Right lung (tissue), 10 donors: ENCODE data around the gene DUSP6. TPM values are rescaled to one million over a fixed set of nuclear protein-coding genes. Genes with fewer than 3 reads are reported as not detected.

Experiments
- DNase-seq, 2 donors: peaks; one replicate each; pipeline ENCODE4 v3.0.0-alpha.2; 2013
- long read RNA-seq, 8 donors: transcript quantifications; one replicate each; lab custom pipeline, GENCODE V29; 2026
- polyA plus RNA-seq, 5 donors: library from polyadenylated mRNA; unstranded; fragments of 120-200 nt; gene quantifications; one replicate each; pipeline versions ENCODE4 v1.2.1 to v1.2.3, GENCODE V29; 2013; ENCODE audit warnings: inconsistent platforms in 1 of 5, low replicate concordance in 1 of 5; ENCODE audit not compliant: insufficient read length in 5 of 5, insufficient read depth in 1 of 5

DUSP6 gene
- 100 to 1,000 TPM; 185 to 257 (median 233) TPM for polyA plus RNA-seq
- long read RNA-seq, donor 1, full-length matches to known transcripts = 104 of 112 reads
- long read RNA-seq, donor 1, partial matches to known transcripts = 8 of 112 reads
- long read RNA-seq, donor 1, other reads (novel, unspliced or antisense) = 0 of 112 reads
- long read RNA-seq, donor 2, full-length matches to known transcripts = 65 of 73 reads
- long read RNA-seq, donor 2, partial matches to known transcripts = 8 of 73 reads
- long read RNA-seq, donor 2, other reads (novel, unspliced or antisense) = 0 of 73 reads
- long read RNA-seq, donor 3, full-length matches to known transcripts = 53 of 59 reads
- long read RNA-seq, donor 3, partial matches to known transcripts = 6 of 59 reads
- long read RNA-seq, donor 3, other reads (novel, unspliced or antisense) = 0 of 59 reads
- long read RNA-seq, donor 4, full-length matches to known transcripts = 80 of 86 reads
- long read RNA-seq, donor 4, partial matches to known transcripts = 6 of 86 reads
- long read RNA-seq, donor 4, other reads (novel, unspliced or antisense) = 0 of 86 reads
- long read RNA-seq, donor 5, full-length matches to known transcripts = 73 of 124 reads
- long read RNA-seq, donor 5, partial matches to known transcripts = 51 of 124 reads
- long read RNA-seq, donor 5, other reads (novel, unspliced or antisense) = 0 of 124 reads
- long read RNA-seq, donor 6, full-length matches to known transcripts = 131 of 160 reads
- long read RNA-seq, donor 6, partial matches to known transcripts = 29 of 160 reads
- long read RNA-seq, donor 6, other reads (novel, unspliced or antisense) = 0 of 160 reads
- long read RNA-seq, donor 7, full-length matches to known transcripts = 90 of 95 reads
- long read RNA-seq, donor 7, partial matches to known transcripts = 5 of 95 reads
- long read RNA-seq, donor 7, other reads (novel, unspliced or antisense) = 0 of 95 reads
- long read RNA-seq, donor 8, full-length matches to known transcripts = 44 of 56 reads
- long read RNA-seq, donor 8, partial matches to known transcripts = 12 of 56 reads
- long read RNA-seq, donor 8, other reads (novel, unspliced or antisense) = 0 of 56 reads

DNA sequence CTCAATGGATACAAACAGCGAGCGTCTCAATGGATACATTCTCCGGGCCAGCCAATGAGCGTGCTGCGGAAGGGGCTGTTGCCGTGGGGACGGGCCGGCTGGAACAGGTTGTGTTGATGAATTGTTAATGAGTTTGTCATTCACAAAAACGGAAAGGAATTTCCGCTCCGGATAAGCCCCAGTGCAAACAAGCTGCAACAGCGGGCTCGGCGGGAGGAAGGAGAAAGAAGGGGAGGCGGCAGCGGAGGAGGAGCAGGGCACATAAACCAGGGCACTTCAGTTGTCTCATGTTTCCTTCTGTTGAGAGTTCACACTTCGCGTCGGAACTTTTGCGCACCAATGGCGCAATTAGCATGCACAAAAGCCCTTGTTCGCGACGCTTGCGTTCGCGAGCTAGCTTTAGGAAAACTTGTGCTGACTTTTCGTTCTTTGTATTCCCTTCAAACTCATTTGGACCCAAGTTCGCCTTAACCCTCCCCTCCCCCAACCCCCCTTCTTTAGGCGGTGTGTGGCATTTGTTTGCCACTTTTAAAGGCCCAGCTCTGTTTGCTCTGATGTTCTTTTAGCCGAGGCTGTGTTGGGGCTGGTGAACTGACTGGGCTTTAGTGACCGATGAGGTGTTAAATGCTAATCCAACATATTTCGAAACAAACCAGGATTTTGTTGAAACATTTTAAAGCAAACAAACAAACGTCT lies at the start of gene DUSP6:
TSS of gene DUSP6 (minus strand) at position 10 of the 696 bp plus-strand sequence. CDS start 462 bp downstream, outside the sequence.
- peak; percentile 97 to 98 for DNase-seq

DNA sequence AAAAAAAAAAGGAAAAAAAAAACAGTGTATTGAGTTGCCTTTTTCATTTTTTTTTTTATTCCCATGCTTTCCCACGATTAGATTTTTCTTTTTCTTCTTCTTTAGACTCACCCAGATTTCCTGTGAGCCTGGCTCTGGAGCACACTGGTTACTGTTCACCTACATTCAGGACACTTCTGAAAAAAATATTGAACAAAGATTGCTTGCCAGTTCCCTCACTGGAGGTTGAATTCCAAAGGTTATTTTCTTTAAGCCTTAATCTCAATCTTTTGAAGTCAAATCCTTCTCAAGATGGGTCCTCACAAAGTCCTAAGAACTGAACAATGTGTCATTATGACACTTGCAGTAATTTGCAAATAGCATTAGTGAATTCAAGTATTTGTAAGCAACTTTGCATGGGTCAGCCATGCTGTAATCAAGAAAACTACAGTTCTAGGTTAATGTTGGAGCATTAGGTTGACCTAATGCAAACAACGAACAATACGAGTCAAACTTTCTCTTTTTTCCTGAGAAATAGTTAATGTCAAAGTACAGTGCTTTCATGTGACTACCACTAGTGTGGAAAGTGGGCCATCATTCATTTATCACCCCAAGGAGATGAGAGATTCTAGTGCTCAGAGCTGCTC lies 49.2 kb upstream of the DUSP6 start:
- no peak for DNase-seq

DNA sequence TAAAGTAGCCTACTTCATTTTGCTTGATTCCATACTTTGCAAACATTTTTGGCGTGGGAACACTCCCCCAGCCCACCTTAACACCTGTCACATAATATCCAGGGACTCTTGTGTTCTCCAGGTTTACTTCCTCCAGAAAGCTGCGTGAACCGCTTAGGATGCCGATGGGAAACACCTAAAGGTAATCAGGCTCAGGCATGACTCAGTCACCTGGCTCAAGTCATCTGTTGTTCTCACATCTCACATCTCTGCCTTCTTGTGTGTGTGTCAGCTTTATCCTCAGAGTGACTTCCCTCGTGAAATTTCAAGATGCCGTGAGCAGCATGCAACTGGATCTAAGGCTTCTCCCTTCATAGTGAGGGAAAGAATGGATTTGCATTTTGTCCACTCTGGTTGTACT lies 48.1 kb upstream of the DUSP6 start:
- no peak for DNase-seq

GRCh38 chr12:89395712-89396111 lies 43.4 kb upstream of the DUSP6 start:
- no peak for DNase-seq

DNA sequence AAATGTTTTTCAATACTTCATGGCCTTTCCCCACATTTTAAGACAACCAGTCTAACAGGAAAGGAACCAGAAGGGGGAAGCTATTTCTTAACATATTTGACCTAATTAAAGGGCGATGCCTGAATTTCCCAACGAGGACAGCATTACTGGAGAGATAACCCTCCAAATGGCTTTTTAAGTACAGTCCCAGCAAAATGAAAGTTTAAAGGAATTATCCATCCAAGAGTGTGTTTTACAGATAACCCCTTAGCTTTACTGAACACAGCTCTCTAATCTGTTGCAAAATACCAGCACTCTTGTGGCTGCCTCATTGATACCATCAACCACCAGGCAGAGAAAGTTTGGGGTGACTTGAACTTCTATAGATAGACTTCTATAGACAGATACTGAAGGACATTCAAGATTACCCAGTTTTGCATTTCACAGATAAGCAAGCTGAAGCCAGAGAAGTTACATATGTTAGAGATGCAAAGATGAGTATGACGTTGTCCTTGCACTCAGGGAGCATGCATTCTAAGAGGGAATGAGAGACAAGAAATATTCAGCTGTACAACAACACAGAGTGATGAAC lies 41.3 kb upstream of the DUSP6 start:
- DNase-seq = peak; percentile 76 to 84

- DNase-seq = no peak
Observed at GRCh38 chr12:89392391-89392790, 40.1 kb upstream of the DUSP6 start.

DNA sequence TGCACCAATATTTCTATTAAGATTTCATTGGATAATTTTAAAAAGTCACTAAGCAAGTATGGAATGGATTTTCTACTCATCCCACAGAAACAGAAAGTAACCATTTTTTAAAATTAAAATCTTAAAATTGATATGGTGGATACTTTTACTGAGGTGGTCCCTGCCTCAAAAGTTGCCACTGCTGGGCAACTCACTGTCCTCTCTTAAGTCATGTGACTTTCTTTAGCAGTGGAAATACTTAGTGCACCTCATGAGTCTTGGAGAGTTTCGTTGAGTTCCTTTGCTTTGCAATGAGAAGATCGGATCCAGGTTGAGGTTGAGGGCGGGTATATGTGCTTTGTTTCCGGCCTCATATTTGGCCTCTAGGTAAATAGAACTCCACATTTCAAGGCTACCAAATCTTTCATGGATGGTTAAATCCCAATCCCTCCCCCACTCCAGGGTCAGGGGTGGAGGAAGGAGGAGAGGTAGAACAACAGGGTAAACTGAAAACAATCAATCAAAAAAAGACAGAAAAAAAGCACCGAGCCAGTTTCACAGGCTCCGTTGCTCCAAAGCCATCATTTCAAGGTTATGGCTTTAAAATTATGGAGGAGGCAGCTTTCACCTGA lies 39.5 kb upstream of the DUSP6 start:
- DNase-seq = no peak

- no peak for DNase-seq
Observed at GRCh38 chr12:89390802-89391673, 38.7 kb upstream of the DUSP6 start.

DNA sequence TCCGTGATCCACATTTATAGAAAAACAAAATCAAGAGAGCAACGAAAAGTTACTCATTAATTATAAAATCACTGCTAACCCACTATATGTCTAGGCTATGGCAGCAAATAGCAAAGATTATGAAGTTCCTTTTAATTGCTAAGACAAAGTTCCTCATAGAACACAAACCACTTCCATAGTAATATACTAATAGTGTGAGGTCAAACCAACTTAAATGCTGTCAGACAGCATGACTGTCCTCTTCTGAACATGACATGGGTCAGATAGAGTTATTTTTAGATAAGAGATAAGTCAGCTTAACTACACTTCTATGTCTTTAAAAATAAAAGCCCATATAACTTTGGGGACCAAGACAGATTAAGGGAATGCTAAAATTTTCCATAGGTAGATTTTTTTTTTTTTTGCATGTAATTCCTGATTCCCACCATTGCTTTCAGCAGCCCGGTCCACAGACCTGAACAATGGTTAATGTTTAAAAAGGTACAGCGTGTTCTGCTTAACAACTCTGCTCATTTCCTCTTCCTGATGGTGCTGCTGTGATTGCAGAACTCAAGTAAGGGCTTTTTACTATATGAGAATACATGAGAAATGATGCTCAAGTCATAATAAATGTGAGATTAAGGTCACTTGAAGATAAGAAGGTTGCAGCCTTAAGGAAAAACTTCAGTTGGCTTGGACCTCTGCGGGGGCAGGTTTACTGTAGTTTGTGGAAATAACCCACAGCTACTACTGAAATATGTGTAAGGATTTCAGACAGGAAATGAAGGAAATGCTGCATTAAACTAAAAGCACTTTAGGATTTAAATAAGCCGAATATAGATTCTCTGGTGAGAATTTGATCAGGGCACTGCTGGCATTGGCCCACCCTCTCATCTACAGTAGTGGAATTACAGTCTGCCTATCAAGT lies 37.7 kb upstream of the DUSP6 start:
- DNase-seq = no peak

GRCh38 chr12:89386138-89386537 lies 33.8 kb upstream of the DUSP6 start:
- no peak for DNase-seq

DNA sequence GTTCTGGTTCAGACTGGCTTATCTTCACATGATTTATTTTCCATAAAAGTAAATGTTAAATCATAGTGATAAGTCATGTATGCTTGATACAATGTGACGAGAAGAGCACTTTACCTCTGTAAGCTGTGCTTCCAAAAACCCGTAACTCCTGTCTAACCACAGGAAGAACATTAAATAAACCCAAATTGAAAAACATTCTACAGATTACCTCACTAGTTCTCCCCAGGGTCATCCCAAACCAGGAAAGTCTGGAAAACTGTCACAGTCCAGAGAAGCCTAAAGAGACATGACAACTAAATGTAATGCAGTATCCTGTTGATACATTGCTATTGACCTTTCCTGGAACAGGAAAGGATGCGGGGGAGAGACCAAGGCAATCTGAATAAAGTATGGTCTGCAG lies 32.5 kb upstream of the DUSP6 start:
- DNase-seq = no peak

DNA sequence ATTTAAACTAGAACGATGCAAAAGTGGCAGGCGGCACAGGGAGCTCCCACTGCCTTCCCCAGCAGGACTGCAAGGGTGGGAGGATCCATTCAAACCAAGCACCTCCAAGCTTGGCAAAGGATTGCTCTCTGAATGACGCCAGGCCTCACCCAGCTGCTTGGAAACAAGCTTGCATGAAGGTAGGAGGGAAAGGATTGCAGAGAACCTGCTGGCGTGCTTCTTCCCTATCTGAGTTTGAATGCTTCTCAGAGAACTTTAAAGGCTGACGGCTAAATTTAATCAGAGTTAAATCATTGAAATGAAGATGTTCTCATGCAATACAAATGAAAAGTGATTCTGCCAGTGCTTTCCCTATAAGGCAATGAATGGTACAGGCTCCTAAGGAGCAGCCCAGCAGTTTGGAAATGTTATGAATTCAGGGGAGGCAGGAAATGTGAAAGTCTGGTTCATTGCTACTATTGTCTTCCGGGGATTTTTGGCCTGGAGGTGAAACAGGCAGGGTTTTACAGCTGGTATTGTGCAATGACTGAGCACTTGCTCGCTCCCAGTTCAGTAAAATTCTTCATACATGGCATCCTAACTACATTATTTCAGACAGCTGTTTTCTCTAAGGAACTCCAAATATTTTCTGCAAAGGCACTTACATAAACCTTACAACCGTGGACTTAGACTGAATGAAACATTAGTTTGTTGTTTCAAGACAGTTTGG lies 31.9 kb upstream of the DUSP6 start:
- DNase-seq = peak; percentile 60 to 65

DNA sequence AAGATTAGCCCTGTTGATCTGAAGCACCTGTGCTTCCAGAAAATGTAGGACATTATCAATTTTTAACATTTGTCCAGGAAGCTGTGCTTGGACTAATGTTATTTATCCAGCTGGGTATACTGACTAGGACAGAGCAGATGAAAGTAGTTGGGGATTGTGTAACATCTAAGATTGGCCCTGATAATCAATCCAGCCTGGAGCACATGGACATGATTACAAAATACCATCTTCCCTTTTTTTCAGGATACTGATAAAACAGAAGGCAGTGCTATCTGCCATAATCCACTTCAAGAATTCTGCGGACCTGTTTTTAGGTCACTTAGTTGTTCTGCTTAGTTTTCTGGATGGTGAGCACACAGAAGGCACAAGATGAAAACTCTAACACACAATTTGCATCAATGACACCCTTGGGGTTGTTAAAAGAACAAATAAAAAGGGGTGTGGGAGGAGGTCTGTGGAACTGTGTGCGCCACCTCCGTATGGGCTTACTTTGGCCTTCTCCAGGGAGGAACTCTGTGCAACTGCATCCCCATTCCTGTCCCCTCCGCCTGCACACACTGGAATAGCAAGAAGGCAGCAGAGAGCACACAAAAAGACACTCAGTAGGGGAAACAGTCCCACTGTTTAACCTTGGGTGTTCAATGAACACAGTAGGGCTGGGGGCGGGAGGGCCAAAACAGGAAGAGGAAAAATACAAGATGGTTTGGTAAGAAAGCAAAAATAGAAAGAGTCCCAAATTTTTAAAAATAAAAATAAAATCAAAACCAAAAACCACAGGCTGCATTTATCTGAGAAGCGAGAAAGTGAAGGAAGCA lies 31.1 kb upstream of the DUSP6 start:
- no peak for DNase-seq

DNA sequence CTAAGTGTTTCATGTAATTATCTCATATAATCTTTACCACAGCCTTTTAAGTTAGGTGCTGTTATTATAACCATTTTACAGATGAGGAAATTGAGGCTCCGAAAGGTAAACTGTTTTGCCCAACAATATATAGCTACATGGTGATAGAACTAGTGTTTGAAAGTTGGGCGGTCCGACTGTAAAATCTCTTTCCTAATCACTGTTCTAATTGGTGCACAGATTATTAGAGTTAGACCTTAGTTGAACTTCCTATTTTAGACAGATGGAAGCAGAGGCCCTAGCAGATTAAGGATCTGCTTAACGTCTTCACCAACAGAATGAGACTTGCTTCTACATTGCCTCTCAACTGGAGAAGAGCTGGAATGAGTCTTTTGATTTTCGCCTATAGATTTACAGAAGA lies 30.0 kb upstream of the DUSP6 start:
- DNase-seq = no peak

- DNase-seq = no peak
Observed at GRCh38 chr12:89379839-89380467, 27.7 kb upstream of the DUSP6 start.
